ENCODE results near the gene CLNK.

- TF ChIP-seq TAF1 (IDR thresholded peaks at IDR 0.05; ENCODE audit: borderline replicate concordance, insufficient read depth, low read length) (no peak), SIN3A (IDR thresholded peaks at IDR 0.05; ENCODE audit: borderline replicate concordance, insufficient read depth, low read length) (no peak), POLR2AphosphoS5 (IDR thresholded peaks at IDR 0.05; ENCODE audit: low read depth, low read length) (no peak), REST (IDR thresholded peaks at IDR 0.05; ENCODE audit: insufficient read depth in 1 of 2, low read depth in 2 of 2, low read length in 2 of 2) (no peak)
Measured at GRCh38 chr4:10455133-10455532, 229.4 kb downstream of the CLNK start.

Measured in PFSK-1 (cell line).